Measurements from ENCODE around the gene PHLDB1.
A peak's percentile ranks its signal among the peaks of the same experiment; 100 is the strongest.

The PHLDB1 gene

DNA sequence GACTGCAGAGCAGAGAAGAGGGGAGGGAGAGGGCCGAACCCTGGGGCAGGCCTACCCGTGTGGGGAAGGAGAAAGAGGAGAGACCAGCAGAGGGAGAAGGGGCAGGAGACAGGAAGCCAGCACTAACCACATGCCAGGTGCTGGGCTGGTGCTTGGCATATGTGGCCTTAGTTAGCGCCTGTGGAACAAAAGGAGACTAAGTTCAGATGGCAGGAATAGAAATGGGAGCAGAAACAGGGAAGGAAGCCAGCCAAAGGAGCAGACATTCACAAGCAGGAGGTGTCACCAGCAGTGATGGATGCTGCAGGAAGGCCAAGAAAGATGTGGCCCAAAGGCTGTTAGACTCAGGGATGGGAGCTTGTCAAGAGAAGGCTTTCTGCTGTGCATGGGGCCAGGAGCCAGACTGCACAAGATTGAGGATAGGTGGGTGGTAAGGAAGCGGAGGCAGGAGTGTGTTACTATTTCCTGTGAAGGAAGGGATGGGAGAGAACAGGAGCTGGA, 45.3 kb downstream of the PHLDB1 start:
- Histone ChIP-seq H3K4me1 (ENCODE audit: control insufficient read depth, insufficient read depth, low read length, poor library complexity, severe bottlenecking) (no peaks in the 10 kb centered on the region), H3K36me3 (ENCODE audit: control insufficient read depth, insufficient read depth, low read length) (peaks cover 96% of the 10 kb centered on the region), H3K9me3 (ENCODE audit: control insufficient read depth, low read length) (no peaks in the 10 kb centered on the region), H3K4me3 (ENCODE audit: extremely low read depth, insufficient read depth, low read length, poor library complexity, severe bottlenecking) (no peak overlapping the region), H3K27ac (ENCODE audit: low read depth, low read length, severe bottlenecking) (no peak overlapping the region)
- 83 to 87% methylated on average over 4 of the region's 4 CpGs for WGBS, 2 experiments (ENCODE audit: insufficient coverage in 2 of 2)

DNA sequence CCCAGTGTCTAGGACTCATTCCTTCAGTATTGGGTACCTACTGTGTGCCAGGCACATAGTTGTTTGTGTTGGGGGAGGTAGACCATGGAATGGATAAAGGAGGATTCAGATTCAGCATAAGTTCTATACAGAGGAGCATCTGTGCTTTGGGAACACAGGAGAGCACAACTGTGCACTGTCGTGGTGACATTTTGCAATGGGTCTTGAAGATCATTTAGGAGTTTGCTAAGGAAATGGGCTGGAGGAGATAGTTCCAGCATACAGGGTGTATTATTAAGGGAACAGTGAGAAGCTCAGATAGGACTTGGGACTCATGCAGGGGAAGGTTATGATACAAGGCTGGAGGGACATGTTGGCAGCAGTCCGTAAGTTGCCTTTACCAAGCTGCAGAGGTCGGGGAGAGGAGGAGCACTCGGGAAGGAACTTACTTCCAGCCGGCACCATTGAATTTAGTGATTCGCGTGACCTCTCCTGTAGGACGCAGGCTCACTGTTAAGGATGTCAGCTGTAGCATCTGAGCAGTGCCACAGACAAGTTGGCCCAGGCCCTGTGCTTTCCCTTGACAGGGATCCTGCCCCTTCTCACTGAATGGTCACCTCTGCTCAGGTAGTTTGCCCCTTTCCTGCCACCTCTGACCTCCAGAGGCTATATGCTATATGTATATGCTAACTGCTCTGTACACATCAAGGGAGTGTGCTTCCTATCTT, 46.4 kb downstream of the PHLDB1 start:
- Histone ChIP-seq H3K4me1 (ENCODE audit: control insufficient read depth, insufficient read depth, low read length, poor library complexity, severe bottlenecking) (peaks cover 3% of the 10 kb centered on the region), H3K4me3 (ENCODE audit: extremely low read depth, insufficient read depth, low read length, poor library complexity, severe bottlenecking) (no peak overlapping the region), H3K27ac (ENCODE audit: low read depth, low read length, severe bottlenecking) (no peak overlapping the region), H3K9me3 (ENCODE audit: control insufficient read depth, low read length) (no peaks in the 10 kb centered on the region), H3K36me3 (ENCODE audit: control insufficient read depth, insufficient read depth, low read length) (peaks cover 90% of the 10 kb centered on the region)
- WGBS, 2 experiments (ENCODE audit: insufficient coverage in 2 of 2), result 93 to 96% methylated on average over 8 of the region's 8 CpGs

DNA sequence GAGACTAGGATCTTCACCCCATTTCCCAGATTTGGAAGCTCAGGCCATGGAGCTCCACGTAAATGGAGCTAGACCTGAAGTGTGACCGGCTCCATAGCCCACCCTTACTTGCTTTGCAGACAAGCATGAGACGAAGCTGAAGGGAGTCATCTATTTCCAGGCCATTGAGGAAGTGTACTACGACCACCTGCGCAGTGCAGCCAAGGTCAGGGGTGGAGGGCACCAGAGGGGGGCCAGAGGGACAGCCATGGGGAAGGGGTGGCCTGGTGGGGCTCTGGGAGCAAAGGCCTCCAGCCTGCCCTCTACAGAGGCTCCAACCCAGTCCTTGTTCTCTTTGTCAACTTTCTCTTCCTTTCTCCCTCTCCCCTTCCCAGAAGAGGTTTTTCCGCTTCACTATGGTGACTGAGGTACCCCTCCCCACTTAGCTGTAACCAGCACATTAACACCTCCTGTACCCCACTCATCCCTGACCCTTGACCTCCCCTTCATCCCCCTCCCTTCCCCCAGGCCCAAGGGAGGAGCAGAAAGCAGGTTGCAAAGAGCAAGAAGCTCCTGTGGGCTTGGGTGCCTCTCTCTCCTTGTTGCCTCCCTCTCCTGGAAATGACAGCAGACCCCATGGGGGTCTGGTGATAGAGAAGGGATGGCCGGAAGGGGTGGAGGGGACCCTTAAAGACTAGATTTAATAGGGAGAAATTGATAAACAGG, 48.2 kb downstream of the PHLDB1 start:
- Histone ChIP-seq H3K4me1 (ENCODE audit: control insufficient read depth, insufficient read depth, low read length, poor library complexity, severe bottlenecking) (peaks cover 7% of the 10 kb centered on the region), H3K27ac (ENCODE audit: low read depth, low read length, severe bottlenecking) (no peak overlapping the region), H3K4me3 (ENCODE audit: extremely low read depth, insufficient read depth, low read length, poor library complexity, severe bottlenecking) (no peak overlapping the region), H3K36me3 (ENCODE audit: control insufficient read depth, insufficient read depth, low read length) (peaks cover 73% of the 10 kb centered on the region), H3K9me3 (ENCODE audit: control insufficient read depth, low read length) (no peaks in the 10 kb centered on the region)
- 94 to 96% methylated on average over 4 to 6 of the region's 7 CpGs for WGBS, 2 experiments (ENCODE audit: insufficient coverage in 2 of 2)

DNA sequence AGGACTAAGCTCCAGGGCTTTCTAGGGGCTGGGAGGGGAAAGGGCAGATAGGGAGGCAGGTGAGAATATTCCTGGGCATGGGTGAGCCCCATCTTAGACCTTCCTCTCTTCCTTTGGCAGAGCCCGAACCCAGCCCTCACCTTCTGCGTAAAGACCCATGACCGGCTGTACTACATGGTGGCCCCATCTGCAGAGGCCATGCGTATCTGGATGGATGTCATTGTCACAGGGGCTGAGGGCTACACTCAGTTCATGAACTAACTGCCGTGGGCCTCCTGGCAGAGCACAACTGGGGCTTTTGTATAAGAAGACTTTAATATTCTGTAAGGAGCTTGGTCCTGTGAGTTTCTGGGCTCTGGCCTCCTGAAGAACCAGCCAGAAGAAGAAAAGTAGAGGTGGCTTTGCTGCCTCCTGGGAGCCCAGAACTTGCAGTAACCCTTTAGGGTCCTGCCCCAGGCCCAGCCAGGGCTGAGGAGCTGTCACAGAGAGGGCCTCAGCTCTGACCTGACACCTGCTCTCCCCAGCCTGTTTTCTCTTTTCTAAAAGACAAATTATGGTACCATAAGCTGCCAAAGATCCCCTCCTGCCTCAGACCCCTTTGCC, 49.2 kb downstream of the PHLDB1 start:
- Histone ChIP-seq H3K9me3 (ENCODE audit: control insufficient read depth, low read length) (no peaks in the 10 kb centered on the region), H3K27ac (ENCODE audit: low read depth, low read length, severe bottlenecking) (no peak overlapping the region), H3K36me3 (ENCODE audit: control insufficient read depth, insufficient read depth, low read length) (peaks cover 63% of the 10 kb centered on the region), H3K4me3 (ENCODE audit: extremely low read depth, insufficient read depth, low read length, poor library complexity, severe bottlenecking) (no peak overlapping the region), H3K4me1 (ENCODE audit: control insufficient read depth, insufficient read depth, low read length, poor library complexity, severe bottlenecking) (peaks cover 7% of the 10 kb centered on the region)
- 94 to 98% methylated on average over 5 of the region's 5 CpGs for WGBS, 2 experiments (ENCODE audit: insufficient coverage in 2 of 2)

DNA sequence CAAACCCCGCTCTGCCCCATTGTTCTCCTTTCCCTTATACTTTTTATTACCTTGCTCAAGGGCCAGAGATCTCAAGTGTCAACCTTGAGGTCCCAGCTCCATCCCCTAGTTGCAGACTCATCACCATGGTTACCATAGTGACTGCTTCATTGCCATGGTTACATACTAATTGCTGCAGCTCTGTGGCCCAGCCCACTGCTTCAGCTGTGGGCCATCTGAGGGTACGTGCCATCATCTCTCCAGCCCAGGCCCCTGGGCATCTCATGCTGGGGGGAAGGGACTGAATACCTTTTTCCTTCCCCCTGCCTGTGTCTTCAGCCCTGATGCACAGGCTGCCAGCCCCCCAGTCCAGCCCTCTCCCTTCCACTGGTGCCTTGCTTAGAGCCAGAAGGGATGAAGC, 49.8 kb downstream of the PHLDB1 start:
- Histone ChIP-seq H3K9me3 (ENCODE audit: control insufficient read depth, low read length) (no peaks in the 10 kb centered on the region), H3K36me3 (ENCODE audit: control insufficient read depth, insufficient read depth, low read length) (peaks cover 57% of the 10 kb centered on the region), H3K4me1 (ENCODE audit: control insufficient read depth, insufficient read depth, low read length, poor library complexity, severe bottlenecking) (peaks cover 7% of the 10 kb centered on the region), H3K4me3 (ENCODE audit: extremely low read depth, insufficient read depth, low read length, poor library complexity, severe bottlenecking) (no peak overlapping the region), H3K27ac (ENCODE audit: low read depth, low read length, severe bottlenecking) (no peak overlapping the region)
- WGBS, 2 experiments (ENCODE audit: insufficient coverage in 2 of 2), result 95 to 100% methylated on average over 1 to 2 of the region's 2 CpGs

DNA sequence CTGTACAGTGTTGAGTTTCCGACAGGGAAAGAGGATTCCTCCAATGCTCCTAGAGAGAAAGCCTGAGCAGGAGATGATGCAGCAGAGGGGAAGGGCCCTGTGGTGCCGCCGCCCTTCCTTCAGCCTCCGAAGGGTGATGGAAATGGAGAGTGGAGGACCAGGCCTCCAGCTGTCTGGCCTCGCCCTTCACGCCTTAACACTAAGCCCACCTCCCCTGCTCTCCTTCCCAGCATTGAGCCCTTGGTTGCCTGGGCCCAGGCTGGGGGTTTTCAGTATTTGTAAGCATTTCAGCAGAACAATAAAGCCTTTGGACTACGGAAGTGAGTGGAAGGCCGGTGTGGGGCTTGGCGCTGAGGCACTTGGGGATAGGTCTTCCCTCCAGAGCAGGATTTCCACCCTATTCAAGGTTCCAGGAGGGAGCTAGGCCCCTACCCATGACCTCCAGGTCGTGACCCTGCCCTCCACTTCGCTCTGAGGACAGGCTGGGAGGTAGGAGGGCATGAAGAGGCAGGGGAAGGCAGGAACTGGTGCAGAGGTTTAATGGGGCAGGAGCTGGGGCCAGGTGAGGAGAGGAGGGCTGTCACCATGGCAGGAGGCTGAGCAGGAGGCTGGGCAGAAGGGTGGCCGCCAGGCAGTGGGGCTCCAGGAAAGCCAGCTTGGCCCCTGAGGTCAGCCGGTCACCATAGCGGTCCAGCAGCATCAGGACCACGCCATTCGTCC, 50.5 kb downstream of the PHLDB1 start:
- H3K27ac ChIP-seq (ENCODE audit: low read depth, low read length, severe bottlenecking), result no peak overlapping the region

DNA sequence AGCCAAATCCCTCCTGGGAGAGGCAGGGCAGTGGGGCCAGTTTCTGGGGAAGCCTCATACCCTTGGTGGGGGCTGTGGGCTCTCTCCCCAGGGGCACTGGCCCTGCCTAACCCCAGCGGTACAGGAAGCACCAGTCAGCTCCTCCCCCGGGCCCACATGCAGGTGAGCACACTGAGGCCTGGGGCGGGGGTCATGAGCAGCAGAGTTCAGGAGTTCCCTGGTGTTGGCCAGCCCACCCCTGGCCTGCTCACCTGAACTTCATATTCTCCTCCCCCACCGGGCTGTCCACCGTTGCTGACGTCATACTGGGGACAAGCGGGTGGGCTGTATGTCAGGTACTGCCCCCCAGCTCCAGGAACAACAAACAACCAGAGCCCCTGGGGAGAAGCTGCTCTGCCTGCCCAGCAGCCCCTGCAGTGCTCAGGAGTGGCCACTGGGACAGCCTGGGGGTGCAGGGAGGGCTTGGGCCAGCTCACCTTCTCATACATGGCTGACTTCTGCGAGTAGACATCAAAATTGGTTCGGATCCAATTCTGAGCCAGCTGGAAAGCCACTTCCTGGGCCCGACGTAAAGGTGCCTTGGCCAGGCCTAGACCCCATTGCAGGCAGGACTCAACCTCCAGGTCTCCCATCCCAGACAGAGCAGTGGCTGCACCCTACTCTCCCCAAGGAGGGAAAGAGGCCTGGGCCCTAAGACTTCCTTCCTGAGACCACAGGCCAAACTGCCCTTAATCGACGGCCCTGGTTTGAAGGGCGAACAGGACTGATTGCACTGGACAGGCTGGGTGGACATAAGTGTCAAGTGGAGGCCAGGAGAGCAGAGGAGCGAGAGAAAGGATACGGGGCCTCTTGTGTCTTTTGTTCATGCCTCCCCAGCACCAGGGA, 51.3 kb downstream of the PHLDB1 start:
- Histone ChIP-seq H3K4me1 (ENCODE audit: control insufficient read depth, insufficient read depth, low read length, poor library complexity, severe bottlenecking) (peaks cover 7% of the 10 kb centered on the region), H3K9me3 (ENCODE audit: control insufficient read depth, low read length) (no peaks in the 10 kb centered on the region), H3K27ac (ENCODE audit: low read depth, low read length, severe bottlenecking) (peak overlapping the region; percentile 19), H3K36me3 (ENCODE audit: control insufficient read depth, insufficient read depth, low read length) (peaks cover 43% of the 10 kb centered on the region), H3K4me3 (ENCODE audit: extremely low read depth, insufficient read depth, low read length, poor library complexity, severe bottlenecking) (no peak overlapping the region)
- WGBS, 2 experiments (ENCODE audit: insufficient coverage in 2 of 2), result 82 to 85% methylated on average over 12 of the region's 16 CpGs

More for the DNA sequence above, 50.5 kb downstream of the PHLDB1 start:
- no peak overlapping the region for H3K4me3 ChIP-seq (ENCODE audit: extremely low read depth, insufficient read depth, low read length, poor library complexity, severe bottlenecking)
- H3K36me3 ChIP-seq (ENCODE audit: control insufficient read depth, insufficient read depth, low read length), result peaks cover 51% of the 10 kb centered on the region
- WGBS, 2 experiments (ENCODE audit: insufficient coverage in 2 of 2), result 79 to 89% methylated on average over 7 to 12 of the region's 16 CpGs
- H3K4me1 ChIP-seq (ENCODE audit: control insufficient read depth, insufficient read depth, low read length, poor library complexity, severe bottlenecking), result peaks cover 7% of the 10 kb centered on the region
- H3K9me3 ChIP-seq (ENCODE audit: control insufficient read depth, low read length), result no peaks in the 10 kb centered on the region

DNA sequence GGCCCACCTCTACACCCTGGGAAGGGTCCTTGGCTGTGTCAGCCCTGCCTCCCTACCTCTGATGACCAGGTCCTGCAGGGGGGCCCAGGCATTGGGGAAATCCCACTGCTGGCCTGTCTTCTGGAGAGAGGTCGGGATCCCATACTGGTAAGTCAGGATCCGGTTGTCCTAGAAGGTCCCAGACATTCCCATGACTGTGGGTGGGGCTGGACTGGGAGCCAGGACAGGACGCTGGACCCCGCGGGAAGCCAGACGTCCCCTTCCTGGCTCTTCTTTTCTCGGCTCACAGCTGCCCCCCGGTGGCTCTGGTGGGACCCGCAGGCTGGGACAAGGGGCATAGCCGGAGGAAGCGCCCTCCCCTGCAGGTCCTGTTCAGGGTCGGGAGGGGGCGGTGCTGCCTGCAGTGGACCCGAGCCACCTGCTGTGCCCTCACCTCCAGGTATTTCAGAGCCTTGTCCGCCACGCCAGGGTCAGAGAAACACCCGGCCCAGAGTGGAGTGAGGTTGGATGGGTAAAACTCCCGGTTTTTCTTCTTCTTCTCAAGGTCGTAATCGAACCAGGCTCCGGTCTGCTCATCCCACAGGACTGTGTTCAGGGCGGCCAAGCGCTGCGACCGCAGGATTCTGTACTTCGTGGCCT, 52.0 kb downstream of the PHLDB1 start:
- H3K9me3 ChIP-seq (ENCODE audit: control insufficient read depth, low read length), result no peaks in the 10 kb centered on the region
- peaks cover 7% of the 10 kb centered on the region for H3K4me1 ChIP-seq (ENCODE audit: control insufficient read depth, insufficient read depth, low read length, poor library complexity, severe bottlenecking)
- no peak overlapping the region for H3K4me3 ChIP-seq (ENCODE audit: extremely low read depth, insufficient read depth, low read length, poor library complexity, severe bottlenecking)
- peaks cover 38% of the 10 kb centered on the region for H3K36me3 ChIP-seq (ENCODE audit: control insufficient read depth, insufficient read depth, low read length)
- 31 to 34% methylated on average over 22 to 24 of the region's 26 CpGs for WGBS, 2 experiments (ENCODE audit: insufficient coverage in 2 of 2)
- H3K27ac ChIP-seq (ENCODE audit: low read depth, low read length, severe bottlenecking), result no peak overlapping the region

DNA sequence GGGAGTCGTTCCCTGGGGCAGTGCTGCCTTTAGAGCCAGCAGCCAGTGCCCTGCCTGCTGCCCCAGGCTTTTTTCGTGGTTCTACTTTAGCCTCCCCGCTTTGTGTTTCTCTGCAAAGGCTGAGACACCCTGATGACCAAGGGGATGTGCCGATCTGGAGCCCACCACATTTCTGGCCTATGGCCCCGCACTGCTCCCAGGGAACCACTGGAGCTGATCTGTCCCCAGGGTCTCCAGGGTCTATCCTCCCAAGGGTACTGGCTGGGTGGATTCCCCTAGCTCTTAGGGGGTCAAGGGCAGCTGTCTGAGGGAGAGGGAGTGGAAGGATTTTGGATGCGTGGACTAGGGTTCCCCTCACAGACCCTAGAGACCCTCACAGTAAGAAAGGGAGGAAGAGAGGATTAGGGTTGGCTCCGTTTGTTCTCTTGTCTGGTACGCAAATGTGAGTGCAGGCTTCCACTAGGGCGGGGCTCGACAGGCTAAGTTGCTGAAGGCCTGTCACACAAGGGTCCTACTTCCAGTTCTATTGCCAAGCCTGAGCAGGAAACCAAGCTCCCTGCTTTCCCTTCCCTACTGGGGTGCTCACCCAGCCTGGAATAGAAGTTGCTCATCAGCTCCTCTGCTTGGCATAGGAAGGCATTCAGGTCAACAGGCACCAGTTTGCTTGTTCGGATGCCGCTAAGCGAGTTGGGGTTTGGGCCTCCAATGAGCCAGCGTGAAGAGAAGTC, 52.7 kb downstream of the PHLDB1 start:
- WGBS, 2 experiments (ENCODE audit: insufficient coverage in 2 of 2), result 86 to 87% methylated on average over 13 of the region's 14 CpGs
- no peaks in the 10 kb centered on the region for H3K9me3 ChIP-seq (ENCODE audit: control insufficient read depth, low read length)
- H3K36me3 ChIP-seq (ENCODE audit: control insufficient read depth, insufficient read depth, low read length), result peaks cover 32% of the 10 kb centered on the region

More for the DNA sequence above, 52.7 kb downstream of the PHLDB1 start:
- Histone ChIP-seq H3K27ac (ENCODE audit: low read depth, low read length, severe bottlenecking) (no peak overlapping the region), H3K4me1 (ENCODE audit: control insufficient read depth, insufficient read depth, low read length, poor library complexity, severe bottlenecking) (peaks cover 7% of the 10 kb centered on the region), H3K4me3 (ENCODE audit: extremely low read depth, insufficient read depth, low read length, poor library complexity, severe bottlenecking) (no peak overlapping the region)

All from mesodermal cell (in vitro differentiated cells).